Neuronal stem cell (in vitro differentiated cells): ENCODE measurements around the gene GRM2.

Experiments used
- DNase-seq: peaks from one replicate; pipeline ENCODE4 v3.0.0-alpha.2; 2013; ENCODE audit warnings: low spot score
- H2AFZ ChIP-seq: one replicate; pipeline ENCODE4 v1.6.1; 2013; ENCODE audit warnings: mild to moderate bottlenecking, low read length, inconsistent platforms
- H2AK5ac ChIP-seq: 2 replicates; pipeline ENCODE4 v1.6.1; 2013; ENCODE audit warnings: low read depth, mild to moderate bottlenecking, inconsistent platforms, low read length, moderate library complexity, mixed read lengths
- H2BK120ac ChIP-seq: 2 replicates; pipeline ENCODE4 v1.6.1; 2013; ENCODE audit warnings: low read depth, mild to moderate bottlenecking, inconsistent platforms, low read length, moderate library complexity, mixed read lengths
- H2BK12ac ChIP-seq: one replicate; pipeline ENCODE4 v1.6.1; 2013; ENCODE audit warnings: low read length, inconsistent platforms
- H2BK15ac ChIP-seq: 2 replicates; pipeline ENCODE4 v1.6.1; 2013; ENCODE audit warnings: mild to moderate bottlenecking, low read length, inconsistent platforms, mixed read lengths
- H2BK5ac ChIP-seq: one replicate; pipeline ENCODE4 v1.6.1; 2013; ENCODE audit warnings: inconsistent platforms, mild to moderate bottlenecking, low read length, moderate library complexity
- H3K14ac ChIP-seq: one replicate; pipeline ENCODE4 v1.6.1; 2013; ENCODE audit warnings: low read length, inconsistent platforms
- H3K18ac ChIP-seq: 2 replicates; pipeline ENCODE4 v1.6.1; 2013; ENCODE audit warnings: low read length, inconsistent platforms
- H3K23ac ChIP-seq: 2 replicates; pipeline ENCODE4 v1.6.1; 2013; ENCODE audit warnings: low read depth, mild to moderate bottlenecking, mixed read lengths, low read length, inconsistent platforms; ENCODE audit not compliant: poor library complexity
- H3K27ac ChIP-seq: replicated peaks from 3 replicates; pipeline ENCODE4 v1.5.1; 2013; ENCODE audit warnings: low read length, inconsistent platforms
- H3K27me3 ChIP-seq, 3 experiments: 2 replicates each; pipeline ENCODE4 v1.6.1; 2013; ENCODE audit warnings: low read length in 3 of 3, mild to moderate bottlenecking in 2 of 3, inconsistent platforms in 1 of 3, low read depth in 1 of 3, mixed read lengths in 1 of 3, moderate library complexity in 1 of 3; ENCODE audit not compliant: control insufficient read depth in 3 of 3, insufficient read depth in 3 of 3
- H3K36me3 ChIP-seq, 2 donors: replicated peaks in 1 of 2; 2 replicates each; pipeline ENCODE4 v1.6.1; 2013; ENCODE audit warnings: low read length in 2 of 2; ENCODE audit not compliant: control insufficient read depth in 2 of 2, insufficient read depth in 2 of 2
- H3K4ac ChIP-seq: 2 replicates; pipeline ENCODE4 v1.6.1; 2013; ENCODE audit warnings: inconsistent platforms, mild to moderate bottlenecking, low read length, moderate library complexity
- H3K4me1 ChIP-seq, 2 donors: 1 replicate in 1 of 2; 2 replicates in 1 of 2; pipeline ENCODE4 v1.6.1; 2013; ENCODE audit warnings: low read length in 2 of 2, low read depth in 1 of 2; ENCODE audit not compliant: control insufficient read depth in 2 of 2, insufficient read depth in 1 of 2
- H3K4me2 ChIP-seq: one replicate; pipeline ENCODE4 v1.6.1; 2013; ENCODE audit warnings: mild to moderate bottlenecking, low read length, inconsistent platforms; ENCODE audit not compliant: insufficient read depth, poor library complexity, severe bottlenecking
- H3K4me3 ChIP-seq, 2 donors: 2 replicates each; pipeline ENCODE4 v1.5.1; 2013; ENCODE audit warnings: low read length in 2 of 2, mild to moderate bottlenecking in 2 of 2, inconsistent platforms in 1 of 2, moderate library complexity in 1 of 2
- H3K79me1 ChIP-seq: one replicate; pipeline ENCODE4 v1.6.1; 2013; ENCODE audit warnings: low read depth, mild to moderate bottlenecking, inconsistent platforms, low read length, moderate library complexity
- H3K9ac ChIP-seq: one replicate; pipeline ENCODE4 v1.6.1; 2013; ENCODE audit warnings: mild to moderate bottlenecking, low read depth, low read length, inconsistent platforms; ENCODE audit not compliant: poor library complexity
- H3K9me3 ChIP-seq, 2 donors: replicated peaks in 1 of 2; 2 replicates each; pipeline versions ENCODE3 to v1.6.1; 2013; ENCODE audit warnings: low read length in 2 of 2, mild to moderate bottlenecking in 2 of 2, inconsistent platforms in 1 of 2, low read depth in 1 of 2, mixed read lengths in 1 of 2, moderate library complexity in 1 of 2; ENCODE audit not compliant: control insufficient read depth in 2 of 2, insufficient read depth in 1 of 2
- H4K8ac ChIP-seq: one replicate; pipeline ENCODE4 v1.6.1; 2013; ENCODE audit warnings: low read depth, mild to moderate bottlenecking, inconsistent platforms, low read length, moderate library complexity
- H4K91ac ChIP-seq: one replicate; pipeline ENCODE4 v1.6.1; 2013; ENCODE audit warnings: low read length, low read depth, mild to moderate bottlenecking, inconsistent platforms; ENCODE audit not compliant: poor library complexity
- WGBS, 2 donors: extraction: QIAGEN DNeasy Blood & Tissue Kit; methylation state at CpG; one replicate each; pipeline ENCODE4 v1.1.7; 2013; ENCODE audit warnings: missing lambda C conversion rate in 2 of 2, mixed read lengths in 1 of 2; ENCODE audit not compliant: insufficient read length in 2 of 2, insufficient replicate concordance in 1 of 2; ENCODE audit errors: extremely low coverage in 2 of 2; 5-methylcytosine and 5-hydroxymethylcytosine counted together

The GRM2 gene

DNA sequence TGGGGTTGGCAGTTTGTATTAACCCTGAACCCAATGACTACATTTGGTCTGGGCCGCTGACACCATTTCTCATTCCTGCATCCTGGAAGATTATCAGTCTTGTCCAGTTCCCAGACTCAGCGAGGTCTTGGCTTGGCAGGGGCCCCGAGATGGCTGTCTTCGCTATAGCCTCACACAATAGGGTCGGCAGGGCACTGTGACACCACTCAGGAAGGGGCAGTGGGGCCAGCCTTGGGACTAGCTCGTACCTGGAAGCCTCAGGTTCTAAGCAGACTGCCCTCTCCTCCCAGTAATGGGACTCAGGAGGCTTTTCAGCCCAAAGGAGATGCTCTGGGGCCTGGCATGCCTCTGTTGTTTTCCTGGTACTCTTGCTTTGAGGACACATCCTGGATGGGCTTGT, 26.7 kb upstream of the GRM2 start:
- Histone ChIP-seq H2BK15ac (no peak overlapping the region), H4K8ac (no peak overlapping the region), H2BK120ac (no peak overlapping the region), H2AFZ (no peak overlapping the region), H3K4me2 (no peak overlapping the region), H3K4ac (no peak overlapping the region), H4K91ac (no peak overlapping the region), H3K27ac (no peak overlapping the region), H3K9me3 (no peaks in the 10 kb centered on the region), H2AK5ac (no peak overlapping the region), H3K4me1 (peaks cover 3 to 5% of the 10 kb centered on the region in 2 donors), H3K9ac (no peak overlapping the region), H3K79me1 (no peaks in the 10 kb centered on the region), H3K23ac (no peak overlapping the region), H3K18ac (no peak overlapping the region), H2BK12ac (no peak overlapping the region), H3K14ac (no peak overlapping the region), H3K4me3 (no peak overlapping the region), H2BK5ac (no peak overlapping the region), H3K27me3 (no peaks in the 10 kb centered on the region), H3K36me3 (peaks cover 0 to 18% of the 10 kb centered on the region in 2 donors)
- WGBS, 2 donors = no CpG with 5 or more reads among the region's 6 CpGs
- DNase-seq = no peak

DNA sequence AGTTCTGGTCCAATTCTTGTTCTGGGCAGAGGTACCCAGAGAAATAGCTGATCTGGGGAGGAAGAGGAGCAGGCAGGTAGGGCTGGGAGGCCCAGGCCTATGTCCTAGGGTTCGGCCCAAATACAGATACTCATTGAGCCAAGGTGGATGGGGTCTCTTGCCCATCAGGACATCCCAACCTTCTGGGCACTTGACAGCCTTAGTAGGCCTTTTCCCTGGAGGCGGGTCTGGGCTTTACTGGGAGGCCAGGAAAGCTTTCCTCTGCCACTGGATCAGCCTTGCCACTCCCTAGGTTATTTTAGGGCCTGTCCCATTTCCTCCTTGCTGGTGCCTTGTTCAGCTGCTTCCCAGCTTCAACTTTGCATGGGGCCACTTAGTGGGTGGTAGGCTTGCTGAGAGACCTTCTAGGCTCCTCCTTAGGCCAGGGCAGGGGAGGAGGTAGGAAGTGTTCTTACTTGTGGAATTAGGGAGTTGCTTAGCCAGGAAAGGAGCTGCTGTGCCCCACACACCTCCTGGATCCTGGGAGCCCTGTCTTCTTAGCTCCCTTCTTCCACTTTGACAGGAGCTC, 26.1 kb upstream of the GRM2 start:
- Histone ChIP-seq H3K79me1 (no peaks in the 10 kb centered on the region), H2BK15ac (no peak overlapping the region), H3K4me2 (no peak overlapping the region), H4K91ac (no peak overlapping the region), H2AFZ (no peak overlapping the region), H3K9me3 (no peaks in the 10 kb centered on the region), H3K27ac (no peak overlapping the region), H3K23ac (peak overlapping the region; percentile 8), H3K4me3 (no peak overlapping the region), H3K27me3 (no peaks in the 10 kb centered on the region), H2BK120ac (no peak overlapping the region), H4K8ac (no peak overlapping the region), H2BK12ac (no peak overlapping the region), H3K4ac (no peak overlapping the region), H2BK5ac (no peak overlapping the region), H3K9ac (no peak overlapping the region), H3K14ac (no peak overlapping the region), H2AK5ac (no peak overlapping the region), H3K36me3 (peaks cover 0 to 19% of the 10 kb centered on the region in 2 donors), H3K4me1 (peaks cover 3 to 5% of the 10 kb centered on the region in 2 donors), H3K18ac (no peak overlapping the region)
- no peak for DNase-seq
- WGBS, 2 donors = no CpG with 5 or more reads among the region's 2 CpGs

DNA sequence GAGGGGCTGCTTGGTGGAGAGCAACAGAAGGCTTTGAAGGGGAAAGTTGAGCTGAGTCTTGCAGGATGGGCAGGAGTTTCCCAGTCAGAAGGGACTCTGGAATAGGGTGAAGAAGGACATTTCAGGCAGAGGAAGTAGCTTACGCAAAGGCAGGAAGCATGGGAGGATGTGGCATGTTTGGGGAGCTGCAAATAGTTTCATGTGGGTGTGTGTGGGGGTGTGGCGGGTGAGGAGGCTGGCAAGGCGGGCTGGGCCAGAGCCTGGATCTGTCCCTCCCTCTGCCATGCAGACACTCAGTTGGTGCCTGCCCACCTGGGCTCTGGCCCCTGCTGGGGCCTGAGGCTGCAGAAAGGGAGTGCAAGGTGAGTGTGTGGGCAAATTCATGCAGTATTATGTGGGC, 25.4 kb upstream of the GRM2 start:
- no peaks in the 10 kb centered on the region for H3K27me3 ChIP-seq
- no peak for DNase-seq
- peaks cover 0 to 23% of the 10 kb centered on the region in 2 donors for H3K36me3 ChIP-seq
- no peaks in the 10 kb centered on the region for H3K9me3 ChIP-seq
- no peak overlapping the region for H3K27ac ChIP-seq
- no peak overlapping the region for H2BK15ac ChIP-seq
- H2AFZ ChIP-seq = no peak overlapping the region
- no peaks in the 10 kb centered on the region for H3K79me1 ChIP-seq
- no peak overlapping the region for H4K91ac ChIP-seq
- no peak overlapping the region for H3K4ac ChIP-seq
- no peak overlapping the region for H2BK120ac ChIP-seq
- no peak overlapping the region for H3K4me3 ChIP-seq
- no peak overlapping the region for H3K23ac ChIP-seq
- H4K8ac ChIP-seq = no peak overlapping the region
- H2AK5ac ChIP-seq = peak overlapping the region; percentile 17
- H3K4me2 ChIP-seq = no peak overlapping the region
- no peak overlapping the region for H3K14ac ChIP-seq
- no CpG with 5 or more reads among the region's 3 CpGs for WGBS, 2 donors
- H2BK12ac ChIP-seq = no peak overlapping the region
- no peak overlapping the region for H2BK5ac ChIP-seq
- H3K18ac ChIP-seq = no peak overlapping the region
- H3K9ac ChIP-seq = peak overlapping the region; percentile 55
- H3K4me1 ChIP-seq = peaks cover 3 to 5% of the 10 kb centered on the region in 2 donors

GRCh38 chr3:51682079-51682478, 24.8 kb upstream of the GRM2 start:
- no peak overlapping the region for H4K91ac ChIP-seq
- H2BK5ac ChIP-seq = no peak overlapping the region
- no peak overlapping the region for H3K4me3 ChIP-seq
- no peak overlapping the region for H3K9ac ChIP-seq
- H2AFZ ChIP-seq = no peak overlapping the region
- H3K4me1 ChIP-seq = peaks cover 3 to 5% of the 10 kb centered on the region in 2 donors
- H2AK5ac ChIP-seq = no peak overlapping the region
- H3K36me3 ChIP-seq = peaks cover 0 to 19% of the 10 kb centered on the region in 2 donors
- H2BK12ac ChIP-seq = no peak overlapping the region
- no peak overlapping the region for H4K8ac ChIP-seq
- H3K14ac ChIP-seq = no peak overlapping the region
- DNase-seq = peak; percentile 69
- WGBS, 2 donors = no CpG with 5 or more reads among the region's 4 CpGs
- no peak overlapping the region for H3K4ac ChIP-seq
- no peak overlapping the region for H2BK15ac ChIP-seq
- H3K9me3 ChIP-seq = no peaks in the 10 kb centered on the region
- no peaks in the 10 kb centered on the region for H3K79me1 ChIP-seq
- no peak overlapping the region for H3K18ac ChIP-seq
- no peaks in the 10 kb centered on the region for H3K27me3 ChIP-seq
- H3K27ac ChIP-seq = no peak overlapping the region
- no peak overlapping the region for H3K23ac ChIP-seq
- no peak overlapping the region for H2BK120ac ChIP-seq
- H3K4me2 ChIP-seq = no peak overlapping the region
